ENCODE measurements around the gene AMOTL2.

- TF ChIP-seq, protein P1, sequence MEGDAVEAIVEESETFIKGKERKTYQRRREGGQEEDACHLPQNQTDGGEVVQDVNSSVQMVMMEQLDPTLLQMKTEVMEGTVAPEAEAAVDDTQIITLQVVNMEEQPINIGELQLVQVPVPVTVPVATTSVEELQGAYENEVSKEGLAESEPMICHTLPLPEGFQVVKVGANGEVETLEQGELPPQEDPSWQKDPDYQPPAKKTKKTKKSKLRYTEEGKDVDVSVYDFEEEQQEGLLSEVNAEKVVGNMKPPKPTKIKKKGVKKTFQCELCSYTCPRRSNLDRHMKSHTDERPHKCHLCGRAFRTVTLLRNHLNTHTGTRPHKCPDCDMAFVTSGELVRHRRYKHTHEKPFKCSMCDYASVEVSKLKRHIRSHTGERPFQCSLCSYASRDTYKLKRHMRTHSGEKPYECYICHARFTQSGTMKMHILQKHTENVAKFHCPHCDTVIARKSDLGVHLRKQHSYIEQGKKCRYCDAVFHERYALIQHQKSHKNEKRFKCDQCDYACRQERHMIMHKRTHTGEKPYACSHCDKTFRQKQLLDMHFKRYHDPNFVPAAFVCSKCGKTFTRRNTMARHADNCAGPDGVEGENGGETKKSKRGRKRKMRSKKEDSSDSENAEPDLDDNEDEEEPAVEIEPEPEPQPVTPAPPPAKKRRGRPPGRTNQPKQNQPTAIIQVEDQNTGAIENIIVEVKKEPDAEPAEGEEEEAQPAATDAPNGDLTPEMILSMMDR (optimal IDR thresholded peaks at IDR 0.05 in 1 of 3, IDR thresholded peaks at IDR 0.05 in 1 of 3, conservative IDR thresholded peaks at IDR 0.05 in 1 of 3; ENCODE audit: extremely low read depth in 1 of 3, insufficient read depth in 2 of 3, low read length in 3 of 3), result no peak
- TF ChIP-seq EZH2 (IDR thresholded peaks at IDR 0.05; ENCODE audit: low read length), result no peak
These were observed 4.2 kb downstream of the AMOTL2 start for GRCh38 chr3:134369861-134370596.

Measured in keratinocyte (primary cell).